IMR-90 (cell line): ENCODE results near the gene GLB1L.

Experiments
- CTCF ChIP-seq: conservative IDR thresholded peaks from 2 replicates; pipeline ENCODE4 v1.5.1; 2012; ENCODE audit warnings: mild to moderate bottlenecking, low read depth, low read length, improper control_type of control experiment
- POLR2A ChIP-seq: IDR thresholded peaks from 2 replicates; pipeline ENCODE4 v1.6.1; 2012; ENCODE audit warnings: mild to moderate bottlenecking, low read depth, low read length
- RAD21 ChIP-seq: IDR thresholded peaks from 2 replicates; pipeline ENCODE4 v1.6.1; 2012; ENCODE audit warnings: low read length, improper control_type of control experiment

GRCh38 chr2:219272356-219272755 is 27.1 kb upstream of the GLB1L start:
- TF ChIP-seq POLR2A = no peak
- no peak for TF ChIP-seq CTCF
- no peak for TF ChIP-seq RAD21
